ENCODE measurements around the gene GATAD1. TPM values are rescaled to one million over a fixed set of nuclear protein-coding genes. Genes with fewer than 3 reads are reported as not detected.
"Not testable (repeated sequence)": the region's sequence is repeated elsewhere in the genome, so short reads cannot be mapped to it uniquely, and the experiment has no call there.

The GATAD1 gene
- total RNA-seq, 1 donor from 2014 or later: 38.7 TPM

- H3K9me3 Mint-ChIP-seq: peaks cover 7% of the 10 kb centered on the region
- no peaks in the 10 kb centered on the region for H3K4me1 Mint-ChIP-seq
Observed at GRCh38 chr7:92437956-92438491, 9.3 kb upstream of the GATAD1 start.

GRCh38 chr7:92442720-92443119 is 4.6 kb upstream of the GATAD1 start:
- H3K4me3 Mint-ChIP-seq; H3K36me3 Mint-ChIP-seq (ENCODE audit: low read depth); H3K4me1 Mint-ChIP-seq; H3K27ac Mint-ChIP-seq (ENCODE audit: unreplicated experiment); H3K9me3 Mint-ChIP-seq; H3K27me3 Mint-ChIP-seq (ENCODE audit: low read depth); DNase-seq (ENCODE audit: low read depth, low spot score): not testable (repeated sequence)

More at GRCh38 chr7:92437956-92438491, 9.3 kb upstream of the GATAD1 start:
- no peaks in the 10 kb centered on the region for H3K36me3 Mint-ChIP-seq (ENCODE audit: low read depth)
- DNase-seq (ENCODE audit: low read depth, low spot score): no peak
- no peak overlapping the region for H3K27ac Mint-ChIP-seq (ENCODE audit: unreplicated experiment)
- no peak overlapping the region for H3K4me3 Mint-ChIP-seq
- peaks cover 7% of the 10 kb centered on the region for H3K27me3 Mint-ChIP-seq (ENCODE audit: low read depth)
- TF ChIP-seq CTCF (conservative IDR thresholded peaks at IDR 0.05): no peak

- H3K9me3 Mint-ChIP-seq: peaks cover 4% of the 10 kb centered on the region
- H3K4me1 Mint-ChIP-seq: peaks cover 24% of the 10 kb centered on the region
- H3K4me3 Mint-ChIP-seq: peak overlapping the region; percentile 92
- H3K27me3 Mint-ChIP-seq (ENCODE audit: low read depth): peaks cover 2% of the 10 kb centered on the region
- H3K27ac Mint-ChIP-seq (ENCODE audit: unreplicated experiment): no peak overlapping the region
- no peak for DNase-seq (ENCODE audit: low read depth, low spot score)
- peaks cover 7% of the 10 kb centered on the region for H3K36me3 Mint-ChIP-seq (ENCODE audit: low read depth)
- TF ChIP-seq CTCF (conservative IDR thresholded peaks at IDR 0.05): peak; percentile 90
Observed at GRCh38 chr7:92446869-92447344, 375 bp upstream of the GATAD1 start.

- TF ChIP-seq CTCF (conservative IDR thresholded peaks at IDR 0.05): peak; percentile 63
- H3K4me3 Mint-ChIP-seq: peak overlapping the region; percentile 92
- H3K9me3 Mint-ChIP-seq: no peaks in the 10 kb centered on the region
- H3K27me3 Mint-ChIP-seq (ENCODE audit: low read depth): no peaks in the 10 kb centered on the region
- peaks cover 10% of the 10 kb centered on the region for H3K36me3 Mint-ChIP-seq (ENCODE audit: low read depth)
- H3K27ac Mint-ChIP-seq (ENCODE audit: unreplicated experiment): peak overlapping the region; percentile 68
- peak; percentile 15 for DNase-seq (ENCODE audit: low read depth, low spot score)
- H3K4me1 Mint-ChIP-seq: peaks cover 24% of the 10 kb centered on the region
Observed at GRCh38 chr7:92448205-92448747, 994 bp downstream of the GATAD1 start.

- Mint-ChIP-seq H3K4me3 (no peak overlapping the region), H3K4me1 (peaks cover 24% of the 10 kb centered on the region), H3K36me3 (ENCODE audit: low read depth) (peaks cover 19% of the 10 kb centered on the region), H3K27ac (ENCODE audit: unreplicated experiment) (no peak overlapping the region), H3K9me3 (no peaks in the 10 kb centered on the region), H3K27me3 (ENCODE audit: low read depth) (no peaks in the 10 kb centered on the region)
- DNase-seq (ENCODE audit: low read depth, low spot score): no peak
- no peak for TF ChIP-seq CTCF (conservative IDR thresholded peaks at IDR 0.05)
Observed at GRCh38 chr7:92451645-92452044, 4.4 kb downstream of the GATAD1 start.

- Mint-ChIP-seq H3K27ac (ENCODE audit: unreplicated experiment) (no peak overlapping the region), H3K9me3 (no peaks in the 10 kb centered on the region), H3K4me3 (no peak overlapping the region), H3K36me3 (ENCODE audit: low read depth) (peaks cover 13% of the 10 kb centered on the region), H3K27me3 (ENCODE audit: low read depth) (no peaks in the 10 kb centered on the region), H3K4me1 (peaks cover under 1% of the 10 kb centered on the region)
- no peak for DNase-seq (ENCODE audit: low read depth, low spot score)
- TF ChIP-seq CTCF (conservative IDR thresholded peaks at IDR 0.05): no peak
Observed at GRCh38 chr7:92456236-92456635, 9.0 kb downstream of the GATAD1 start.
